HepG2 (cell line): ENCODE data around the gene TTLL11. TPM values are rescaled to one million over a fixed set of nuclear protein-coding genes. Genes with fewer than 3 reads are reported as not detected.
A peak's percentile ranks its signal among the peaks of the same experiment; 100 is the strongest.
"Not testable (repeated sequence)": the region's sequence is repeated elsewhere in the genome, so short reads cannot be mapped to it uniquely, and the experiment has no call there.

Source experiments
- ATAC-seq: fragments of 200-7000 bp; cut with Tn5 transposase; 3 replicates; pipeline ENCODE4 v1.9.1; 2020; ENCODE audit warnings: mild to moderate bottlenecking, moderate library complexity
- BruUV-seq: library from RNA; stranded (reverse); fragments of 400-500 nt; replicated peaks from 2 replicates; lab custom pipeline; 2021; lab: Mats Ljungman, UMichigan
- CTCF ChIA-PET: fragments of 300-600 bp; formaldehyde crosslinking; extraction: SDS; loops from one replicate; lab custom pipeline; 2021; ENCODE audit warnings: low total read pairs, inconsistent platforms, low intra/inter-chr PET ratio; lab: Yijun Ruan, JAX
- POLR2A ChIA-PET: fragments of 350-600 bp; sonication (Branson Sonifier 250); formaldehyde crosslinking; loops from one replicate; lab custom pipeline; 2020; ENCODE audit warnings: antibody characterized with exemption, inconsistent platforms; lab: Yijun Ruan, JAX
- DNase-seq: peaks from one replicate; pipeline ENCODE4 v3.0.0-alpha.2; 2015; ENCODE audit warnings: low spot score
- FAIRE-seq: peaks from 3 replicates; lab custom pipeline; 2011; peaks lifted over from hg19 to GRCh38; lab: Jason Lieb, UNC
- H2AFZ ChIP-seq: one replicate; pipeline ENCODE4 v1.6.1; 2011; ENCODE audit warnings: low read length, inconsistent platforms
- H3K27ac ChIP-seq: fragments of 300-600 bp; 3 replicates; pipeline ENCODE4 v1.8.0; 2011; ENCODE audit warnings: mixed run types, mild to moderate bottlenecking, mixed read lengths, low read length, inconsistent platforms; ENCODE audit not compliant: insufficient read depth; ENCODE audit errors: extremely low read length
- H3K27me3 ChIP-seq, 2 experiments: fragments of 200-600 bp in 1 of 2; 2 replicates in 1 of 2; 3 replicates in 1 of 2; pipeline versions ENCODE4 v1.6.0 to v1.8.0; 2011; ENCODE audit warnings: low read length in 2 of 2, mild to moderate bottlenecking in 2 of 2, moderate library complexity in 2 of 2, inconsistent platforms in 1 of 2; ENCODE audit not compliant: insufficient read depth in 2 of 2, control insufficient read depth in 1 of 2
- H3K36me3 ChIP-seq, 2 experiments: fragments of 200-600 bp in 1 of 2; replicated peaks in 1 of 2; 2 replicates in 1 of 2; 3 replicates in 1 of 2; pipeline versions ENCODE4 v1.5.1 to v1.8.0; 2011; ENCODE audit warnings: low read length in 2 of 2, inconsistent platforms in 1 of 2; ENCODE audit not compliant: insufficient read depth in 2 of 2, control insufficient read depth in 1 of 2
- H3K4me1 ChIP-seq: 2 replicates; pipeline ENCODE4 v1.5.1; 2012; ENCODE audit warnings: low read length, inconsistent platforms; ENCODE audit not compliant: insufficient read depth
- H3K4me2 ChIP-seq: 2 replicates; pipeline ENCODE4 v1.6.0; 2011; ENCODE audit warnings: low read depth, low read length, inconsistent platforms
- H3K4me3 ChIP-seq, 3 experiments: fragments of 200-600 bp in 1 of 3; sonication (generic), shearing (Covaris generic) in 1 of 3; replicated peaks in 1 of 3; 2 replicates each; pipeline ENCODE4 v1.5.1; 2011 to 2016; ENCODE audit warnings: low read length in 3 of 3, inconsistent platforms in 2 of 3, low read depth in 2 of 3, mild to moderate bottlenecking in 2 of 3, control low read depth in 1 of 3, mixed read lengths in 1 of 3; ENCODE audit not compliant: insufficient read depth in 1 of 3
- H3K79me2 ChIP-seq: one replicate; pipeline ENCODE4 v1.6.1; 2011; ENCODE audit warnings: low read length, inconsistent platforms; ENCODE audit not compliant: insufficient read depth
- H3K9ac ChIP-seq: 2 replicates; pipeline ENCODE4 v1.6.0; 2011; ENCODE audit warnings: mild to moderate bottlenecking, low read depth, low read length, inconsistent platforms; ENCODE audit not compliant: insufficient read depth
- H3K9me3 ChIP-seq: 2 replicates; pipeline ENCODE4 v1.5.1; 2012; ENCODE audit warnings: mild to moderate bottlenecking, low read length
- H4K20me1 ChIP-seq: 2 replicates; pipeline ENCODE4 v1.6.0; 2011; ENCODE audit warnings: inconsistent platforms, mild to moderate bottlenecking, low read length, moderate library complexity; ENCODE audit not compliant: insufficient read depth
- MAFF ChIP-seq: IDR thresholded peaks from 2 replicates; pipeline ENCODE4 v1.6.1; 2011; ENCODE audit warnings: low read depth, low read length, improper control_type of control experiment
- MAFK ChIP-seq, 2 experiments: IDR thresholded peaks in 1 of 2; conservative IDR thresholded peaks in 1 of 2; 2 replicates each; pipeline ENCODE4 v1.6.1; 2011; ENCODE audit warnings: improper control_type of control experiment in 2 of 2, low read length in 2 of 2
- NCOR1 ChIP-seq: fragments of 200-600 bp; sonication (generic); IDR thresholded peaks from 2 replicates; pipeline ENCODE4 v1.7.0; 2017; ENCODE audit warnings: antibody characterized with exemption, low read length, borderline replicate concordance
- PHF5A ChIP-seq: IDR thresholded peaks from one replicate; pipeline ENCODE4 v1.6.1; 2018; ENCODE audit warnings: low read depth, missing genetic modification reagents; ENCODE audit not compliant: unreplicated experiment
- PLRG1 ChIP-seq: fragments of 450-650 bp; conservative IDR thresholded peaks from 2 replicates; pipeline ENCODE4 v1.6.1; 2016
- ZMYM3 ChIP-seq: sonication (generic); formaldehyde crosslinking; IDR thresholded peaks from 2 replicates; pipeline ENCODE4 v1.5.1; 2020; ENCODE audit warnings: mild to moderate bottlenecking, missing genetic modification reagents
- ZNF205 ChIP-seq: IDR thresholded peaks from 2 replicates; pipeline ENCODE4 v1.6.1; 2018; ENCODE audit warnings: missing biosample characterization, missing genetic modification reagents
- ZNF562 ChIP-seq: sonication (generic); formaldehyde crosslinking; IDR thresholded peaks from 2 replicates; pipeline ENCODE4 v1.8.0; 2022; ENCODE audit warnings: missing genetic modification reagents, borderline replicate concordance
- ZNF768 ChIP-seq: sonication (generic); formaldehyde crosslinking; IDR thresholded peaks from 2 replicates; pipeline ENCODE4 v1.4.0; 2020; ENCODE audit warnings: missing genetic modification reagents
- ZNF784 ChIP-seq: sonication (generic); formaldehyde crosslinking; IDR thresholded peaks from 2 replicates; pipeline ENCODE4 v1.5.1; 2020; ENCODE audit warnings: missing genetic modification reagents, mild to moderate bottlenecking, borderline replicate concordance
- WGBS: methylation state at CpG from one replicate; pipeline ENCODE4 v1.1.6; 2017; ENCODE audit warnings: low lambda C conversion rate; 5-methylcytosine and 5-hydroxymethylcytosine counted together
- in situ Hi-C: cut with HindIII; loops from 2 replicates; pipeline ENCODE4 v1.10.0; 2017; ENCODE audit warnings: low pct_unique_long_range_greater_than_20kb; ENCODE audit not compliant: extremely low pct_ligation_motif_present
- intact Hi-C: fragments of 100-400 bp; cut with micrococcal nuclease; formaldehyde crosslinking; loops from one replicate; pipeline ENCODE4 v1.10.0; 2022; ENCODE audit not compliant: unreplicated experiment
- polyA plus RNA-seq, 8 experiments: library from polyadenylated mRNA; depleted of rRNA in 3 of 8; stranded (reverse) in 7 of 8; unstranded in 1 of 8; fragments of >200 nt; fragmentation: Illumina TruSeq in 4 of 8; extraction: Trizol in 4 of 8; gene quantifications; 2 replicates each; pipeline versions ENCODE4 v1.2.1 to v1.2.3, GENCODE V29; 2011 to 2016; ENCODE audit warnings: low read depth in 4 of 8, missing spikeins in 1 of 8, mixed read lengths in 1 of 8; ENCODE audit not compliant: insufficient read depth in 1 of 8
- total RNA-seq, 5 experiments: library from RNA; depleted of rRNA; stranded (reverse); fragments of >200 nt; fragmentation: Illumina TruSeq; extraction: Trizol; gene quantifications; 2 replicates each; pipeline ENCODE4 v1.2.3, GENCODE V29; 2016; ENCODE audit warnings: low read depth in 1 of 5
- TF ChIP-seq, protein P1 (sequence below): sonication (generic); formaldehyde crosslinking; IDR thresholded peaks from 2 replicates; pipeline ENCODE4 v1.4.0; 2020; ENCODE audit warnings: missing genetic modification reagents

TTLL11 gene
- total and polyA plus RNA-seq, 2 of the 13 experiments (the other 11 are each of a cell fraction or from before 2014, with no cell fraction given) = 4.5 to 5.2 TPM

DNA sequence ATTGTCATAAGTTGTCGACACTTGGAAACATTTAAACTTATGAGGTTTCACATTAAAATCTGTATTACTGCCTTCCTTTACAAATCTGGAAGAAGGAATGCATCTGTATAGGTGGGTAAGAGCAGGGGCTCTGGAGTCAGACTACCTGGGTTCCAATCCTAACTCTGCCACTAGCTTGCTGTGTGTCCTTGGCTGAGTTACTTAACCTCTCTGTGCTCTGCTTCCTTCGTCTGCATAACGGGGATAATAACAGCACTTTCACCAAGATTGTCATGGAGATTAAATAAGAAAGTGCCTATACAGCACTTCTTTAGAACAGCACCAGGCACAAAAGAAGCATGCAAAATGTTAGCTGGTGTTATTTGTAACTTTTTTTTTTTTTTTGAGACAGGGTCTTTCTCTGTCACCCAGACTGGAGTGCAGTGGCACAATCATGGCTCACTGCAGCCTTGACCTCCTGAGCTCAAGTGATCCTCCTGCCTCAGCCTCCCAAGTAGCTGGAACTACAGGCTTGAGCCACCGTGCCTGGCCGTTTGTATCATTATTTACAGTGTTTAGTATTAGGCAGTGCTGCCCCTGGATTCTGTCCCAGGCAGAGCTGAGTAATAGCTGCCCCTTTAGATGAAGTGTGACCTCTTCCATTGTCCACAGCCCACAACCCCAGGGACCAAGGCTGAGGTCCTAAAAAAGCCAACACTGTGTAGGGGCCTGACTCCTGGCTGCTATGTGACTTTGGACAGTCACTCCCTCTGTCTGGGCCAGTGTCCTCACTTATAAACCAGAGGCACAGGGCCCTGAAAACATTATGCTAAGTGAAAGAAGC, 25.4 kb upstream of the TTLL11 start:
- no peak overlapping the region; a peak in 1 of 6 replicates for H3K4me3 ChIP-seq
- no peak overlapping the region for H3K9ac ChIP-seq
- in situ Hi-C loops (no loop called here), intact Hi-C loops (no loop called here)
- H3K27ac ChIP-seq = no peak overlapping the region
- H3K4me2 ChIP-seq = peak overlapping the region; percentile 51
- BruUV-seq = no TSS peak
- H3K27me3 ChIP-seq = peaks cover 0 to 6% of the 10 kb centered on the region in 2 experiments; a peak in 3 of 5 replicates
- peak; percentile 12; the same call in 1 of the 3 replicates for ATAC-seq
- no peaks in the 10 kb centered on the region for H3K36me3 ChIP-seq
- no peak for FAIRE-seq
- peaks cover 11% of the 10 kb centered on the region for H3K4me1 ChIP-seq
- no peaks in the 10 kb centered on the region for H4K20me1 ChIP-seq
- POLR2A ChIA-PET = no interaction called here
- WGBS = 19% methylated on average over 5 of the region's 5 CpGs
- no peaks in the 10 kb centered on the region for H3K9me3 ChIP-seq
- CTCF ChIA-PET = no interaction called here
- TF ChIP-seq ZNF784 (CRISPR knock-in tag) (no peak), ZNF768 (CRISPR knock-in tag) (peak; percentile 84; the same call in 1 of the 2 replicates), PLRG1 (no peak), MAFK (conservative IDR thresholded peaks at IDR 0.05 in 1 of 2, IDR thresholded peaks at IDR 0.05 in 1 of 2; ENCODE audit: low read length in 2 of 2) (peak; percentile 68 to 79), ZMYM3 (CRISPR knock-in tag) (0 out of 2 replicates have a peak, but pooled peaks have one; percentile 17), ZNF562 (CRISPR knock-in tag) (no peak), NCOR1 (no peak), PHF5A (no peak), ZNF205 (CRISPR knock-in tag) (no peak), MAFF (peak; percentile 65)
- TF ChIP-seq, protein P1, sequence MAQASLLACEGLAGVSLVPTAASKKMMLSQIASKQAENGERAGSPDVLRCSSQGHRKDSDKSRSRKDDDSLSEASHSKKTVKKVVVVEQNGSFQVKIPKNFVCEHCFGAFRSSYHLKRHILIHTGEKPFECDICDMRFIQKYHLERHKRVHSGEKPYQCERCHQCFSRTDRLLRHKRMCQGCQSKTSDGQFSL (CRISPR knock-in tag) = no peak
- H3K79me2 ChIP-seq = no peaks in the 10 kb centered on the region
- no peak overlapping the region for H2AFZ ChIP-seq
- no peak for DNase-seq

DNA sequence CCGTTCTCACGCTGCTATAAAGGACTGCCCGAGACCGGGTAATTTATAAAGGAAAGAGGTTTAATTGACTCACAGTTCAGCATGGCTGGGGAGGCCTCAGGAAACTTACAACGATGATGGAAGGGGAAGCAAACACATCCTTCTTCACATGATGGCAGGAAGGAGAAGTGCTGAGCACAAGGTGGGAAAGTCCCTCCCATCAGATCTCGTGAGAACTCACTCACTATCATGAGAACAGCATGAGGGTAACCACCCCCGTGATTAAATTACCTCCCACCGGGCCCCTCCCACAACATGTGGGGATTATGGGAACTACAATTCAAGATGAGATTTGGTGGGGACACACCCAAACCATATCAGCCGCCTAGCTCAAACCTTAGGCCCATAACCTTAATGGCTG, 24.1 kb upstream of the TTLL11 start:
- 34% methylated on average over 8 of the region's 9 CpGs for WGBS
- H3K4me2 ChIP-seq, H3K9me3 ChIP-seq, FAIRE-seq, H2AFZ ChIP-seq, H4K20me1 ChIP-seq, H3K27ac ChIP-seq, H3K79me2 ChIP-seq, POLR2A ChIA-PET, intact Hi-C loops, BruUV-seq, H3K36me3 ChIP-seq, H3K9ac ChIP-seq, CTCF ChIA-PET, H3K4me3 ChIP-seq, in situ Hi-C loops, ATAC-seq, H3K27me3 ChIP-seq, DNase-seq: not testable (repeated sequence)
- H3K4me1 ChIP-seq = peaks cover 11% of the 10 kb centered on the region
